H9 (cell line): ENCODE data around the gene KLRC2. TPM values are rescaled to one million over a fixed set of nuclear protein-coding genes. Genes with fewer than 3 reads are reported as not detected.

ENCODE experiments used
- DNase-seq: peaks from one replicate; pipeline ENCODE4 v3.0.0-alpha.2; 2017
- H2AFZ ChIP-seq: one replicate; pipeline ENCODE4 v1.6.1; 2013; ENCODE audit warnings: mild to moderate bottlenecking, low read length, control low read depth, moderate library complexity
- H2AK5ac ChIP-seq: 2 replicates; pipeline ENCODE4 v1.6.1; 2013; ENCODE audit warnings: low read length, control low read depth, mixed read lengths; ENCODE audit not compliant: insufficient read length
- H2BK120ac ChIP-seq: one replicate; pipeline ENCODE4 v1.6.1; 2013; ENCODE audit warnings: low read depth, mild to moderate bottlenecking, low read length, control low read depth, inconsistent platforms; ENCODE audit not compliant: poor library complexity, severe bottlenecking
- H2BK12ac ChIP-seq: 2 replicates; pipeline ENCODE4 v1.6.1; 2013; ENCODE audit warnings: low read length, control low read depth, mixed read lengths, low read depth; ENCODE audit not compliant: insufficient read length
- H2BK15ac ChIP-seq: 2 replicates; pipeline ENCODE4 v1.6.1; 2013; ENCODE audit warnings: low read depth, low read length, control low read depth
- H2BK20ac ChIP-seq: one replicate; pipeline ENCODE4 v1.6.1; 2013; ENCODE audit warnings: low read depth, mild to moderate bottlenecking, low read length, control low read depth, inconsistent platforms; ENCODE audit not compliant: poor library complexity, severe bottlenecking
- H2BK5ac ChIP-seq: 2 replicates; pipeline ENCODE4 v1.6.1; 2013; ENCODE audit warnings: low read length, control low read depth, mixed read lengths; ENCODE audit not compliant: insufficient read length
- H3K14ac ChIP-seq: 2 replicates; pipeline ENCODE4 v1.6.1; 2013; ENCODE audit warnings: low read length, control low read depth; ENCODE audit not compliant: insufficient read depth
- H3K18ac ChIP-seq: 2 replicates; pipeline ENCODE4 v1.6.1; 2013; ENCODE audit warnings: low read depth, mild to moderate bottlenecking, mixed read lengths, low read length, control low read depth; ENCODE audit not compliant: insufficient read length
- H3K23ac ChIP-seq: 2 replicates; pipeline ENCODE4 v1.6.1; 2013; ENCODE audit warnings: low read length, control low read depth, mixed read lengths, low read depth; ENCODE audit not compliant: insufficient read length
- H3K23me2 ChIP-seq: 2 replicates; pipeline ENCODE4 v1.6.1; 2013; ENCODE audit warnings: low read depth, mild to moderate bottlenecking, mixed read lengths, low read length, control low read depth; ENCODE audit not compliant: insufficient read length, poor library complexity, severe bottlenecking
- H3K27ac ChIP-seq: 2 replicates; pipeline ENCODE4 v1.5.1; 2013; ENCODE audit warnings: low read length, control low read depth, mixed read lengths, low read depth; ENCODE audit not compliant: insufficient read length
- H3K27me3 ChIP-seq: 2 replicates; pipeline ENCODE4 v1.6.1; 2013; ENCODE audit warnings: low read length, control low read depth, inconsistent platforms; ENCODE audit not compliant: insufficient read depth
- H3K4ac ChIP-seq: 2 replicates; pipeline ENCODE4 v1.6.1; 2013; ENCODE audit warnings: low read depth, mild to moderate bottlenecking, control low read depth, inconsistent platforms, low read length, moderate library complexity
- H3K4me1 ChIP-seq: 2 replicates; pipeline ENCODE4 v1.6.1; 2013; ENCODE audit warnings: low read length, control low read depth, inconsistent platforms; ENCODE audit not compliant: insufficient read depth
- H3K4me2 ChIP-seq: 2 replicates; pipeline ENCODE4 v1.6.1; 2013; ENCODE audit warnings: low read length, control low read depth, mixed read lengths; ENCODE audit not compliant: insufficient read length, insufficient read depth
- H3K56ac ChIP-seq: 2 replicates; pipeline ENCODE4 v1.6.1; 2013; ENCODE audit warnings: low read depth, mild to moderate bottlenecking, mixed read lengths, low read length, control low read depth; ENCODE audit not compliant: insufficient read length
- H3K79me1 ChIP-seq: 2 replicates; pipeline ENCODE4 v1.6.1; 2013; ENCODE audit warnings: low read depth, mild to moderate bottlenecking, moderate library complexity, low read length, control low read depth, inconsistent platforms; ENCODE audit not compliant: insufficient read depth, poor library complexity, severe bottlenecking
- H3K79me2 ChIP-seq: 2 replicates; pipeline ENCODE4 v1.6.1; 2013; ENCODE audit warnings: low read length, control low read depth, inconsistent platforms; ENCODE audit not compliant: insufficient read depth
- H3K9ac ChIP-seq: 2 replicates; pipeline ENCODE4 v1.6.1; 2013; ENCODE audit warnings: low read length, control low read depth, mixed read lengths; ENCODE audit not compliant: insufficient read length; ENCODE audit errors: extremely low read depth
- H3K9me3 ChIP-seq: one replicate; pipeline ENCODE4 v1.6.1; 2013; ENCODE audit warnings: low read depth, low read length, inconsistent platforms; ENCODE audit not compliant: control insufficient read depth
- H3T11ph ChIP-seq: one replicate; pipeline ENCODE4 v1.6.1; 2013; ENCODE audit warnings: mild to moderate bottlenecking, low read length, control low read depth, inconsistent platforms
- H4K20me1 ChIP-seq: one replicate; pipeline ENCODE4 v1.6.1; 2013; ENCODE audit not compliant: control insufficient read depth, insufficient read length, insufficient read depth
- H4K5ac ChIP-seq: 2 replicates; pipeline ENCODE4 v1.6.1; 2013; ENCODE audit warnings: low read depth, mild to moderate bottlenecking, mixed read lengths, low read length, control low read depth; ENCODE audit not compliant: insufficient read length
- H4K8ac ChIP-seq: replicated peaks from 2 replicates; pipeline ENCODE4 v1.6.1; 2013; ENCODE audit warnings: low read length, control low read depth, mixed read lengths, low read depth; ENCODE audit not compliant: insufficient read length
- H4K91ac ChIP-seq: 2 replicates; pipeline ENCODE4 v1.6.1; 2013; ENCODE audit warnings: low read depth, mild to moderate bottlenecking, moderate library complexity, mixed read lengths, low read length, control low read depth; ENCODE audit not compliant: insufficient read length
- H3K27ac Mint-ChIP-seq, 3 experiments: 2 replicates in 2 of 3; 3 replicates in 1 of 3; pipeline ENCODE4 v1.8.0; 2020 to 2021; ENCODE audit warnings: mixed read lengths in 3 of 3, mild to moderate bottlenecking in 1 of 3, moderate library complexity in 1 of 3
- H3K27me3 Mint-ChIP-seq: 2 replicates; pipeline ENCODE4 v1.8.0; 2021; ENCODE audit warnings: low read depth, mild to moderate bottlenecking, moderate library complexity, mixed read lengths
- H3K36me3 Mint-ChIP-seq, 3 experiments: 2 replicates in 2 of 3; 3 replicates in 1 of 3; pipeline ENCODE4 v1.8.0; 2020 to 2021; ENCODE audit warnings: low read depth in 3 of 3, mixed read lengths in 3 of 3; ENCODE audit not compliant: insufficient read depth in 1 of 3
- H3K4me1 Mint-ChIP-seq, 2 experiments: 2 replicates each; pipeline ENCODE4 v1.8.0; 2020; ENCODE audit warnings: mixed read lengths in 2 of 2
- H3K4me3 Mint-ChIP-seq, 2 experiments: 2 replicates in 1 of 2; 3 replicates in 1 of 2; pipeline ENCODE4 v1.8.0; 2020 to 2021; ENCODE audit warnings: mild to moderate bottlenecking in 2 of 2, mixed read lengths in 2 of 2, moderate library complexity in 1 of 2
- H3K9me3 Mint-ChIP-seq, 2 experiments: 2 replicates in 1 of 2; 3 replicates in 1 of 2; pipeline ENCODE4 v1.8.0; 2020; ENCODE audit warnings: mild to moderate bottlenecking in 2 of 2, mixed read lengths in 2 of 2, moderate library complexity in 1 of 2
- CTCF ChIP-seq: fragments of 200-600 bp; sonication (generic); conservative IDR thresholded peaks from 3 replicates; pipeline ENCODE4 v1.8.0; 2021; ENCODE audit warnings: antibody characterized with exemption, mild to moderate bottlenecking
- WGBS: extraction: QIAGEN DNeasy Blood & Tissue Kit; methylation state at CpG from one replicate; pipeline ENCODE4 v1.1.7; 2013; ENCODE audit warnings: missing lambda C conversion rate, low lambda C conversion rate, mixed read lengths; ENCODE audit not compliant: insufficient read length; ENCODE audit errors: extremely low coverage; 5-methylcytosine and 5-hydroxymethylcytosine counted together
- total RNA-seq: library from RNA; stranded (reverse); gene quantifications from 2 replicates; pipeline ENCODE4 v1.2.1, GENCODE V29; 2021

KLRC2 gene
- total RNA-seq, 1 experiment from 2014 or later = not detected

GRCh38 chr12:10455766-10456165, 20.0 kb upstream of the KLRC2 start:
- H3K9ac ChIP-seq = no peak overlapping the region
- no CpG with 5 or more reads among the region's 1 CpG for WGBS
- H3K14ac ChIP-seq = no peak overlapping the region
- H2BK12ac ChIP-seq = no peak overlapping the region
- H2BK120ac ChIP-seq = no peak overlapping the region
- H3K4me1 ChIP-seq = peaks cover 2% of the 10 kb centered on the region; the same call in 1 of the 2 replicates
- H3T11ph ChIP-seq = no peak overlapping the region
- Mint-ChIP-seq H3K4me3 (no peak overlapping the region), H3K27me3 (no peaks in the 10 kb centered on the region), H3K4me1 (peaks cover 13 to 16% of the 10 kb centered on the region in 2 experiments), H3K27ac (no peak overlapping the region), H3K36me3 (peaks cover 4 to 25% (median 10%) of the 10 kb centered on the region in 3 experiments; a peak in 6 of 7 replicates), H3K9me3 (peaks cover 25 to 28% of the 10 kb centered on the region in 2 experiments)
- no peak overlapping the region for H2BK15ac ChIP-seq
- H4K91ac ChIP-seq = no peak overlapping the region
- H3K4ac ChIP-seq = no peak overlapping the region
- H4K8ac ChIP-seq = no peak overlapping the region
- H3K18ac ChIP-seq = no peak overlapping the region
- H3K9me3 ChIP-seq = no peaks in the 10 kb centered on the region
- H2AFZ ChIP-seq = no peak overlapping the region
- no peaks in the 10 kb centered on the region for H3K79me2 ChIP-seq
- no peak for DNase-seq
- H3K23ac ChIP-seq = no peak overlapping the region
- no peak overlapping the region for H2BK5ac ChIP-seq
- no peak overlapping the region for H4K5ac ChIP-seq
- H4K20me1 ChIP-seq = no peaks in the 10 kb centered on the region
- no peak for TF ChIP-seq CTCF
- no peak overlapping the region for H3K56ac ChIP-seq
- H3K27ac ChIP-seq = no peak overlapping the region
- H3K79me1 ChIP-seq = no peaks in the 10 kb centered on the region
- no peaks in the 10 kb centered on the region for H3K23me2 ChIP-seq
- H2AK5ac ChIP-seq = no peak overlapping the region
- no peaks in the 10 kb centered on the region for H3K27me3 ChIP-seq
- no peak overlapping the region for H3K4me2 ChIP-seq
- H2BK20ac ChIP-seq = no peak overlapping the region
